ENCODE data around the gene TM9SF3. TPM values are rescaled to one million over a fixed set of nuclear protein-coding genes. Genes with fewer than 3 reads are reported as not detected.

The TM9SF3 gene
- total and polyA plus RNA-seq, 2 experiments from 2014 or later: 37.3 to 72.5 TPM

DNA sequence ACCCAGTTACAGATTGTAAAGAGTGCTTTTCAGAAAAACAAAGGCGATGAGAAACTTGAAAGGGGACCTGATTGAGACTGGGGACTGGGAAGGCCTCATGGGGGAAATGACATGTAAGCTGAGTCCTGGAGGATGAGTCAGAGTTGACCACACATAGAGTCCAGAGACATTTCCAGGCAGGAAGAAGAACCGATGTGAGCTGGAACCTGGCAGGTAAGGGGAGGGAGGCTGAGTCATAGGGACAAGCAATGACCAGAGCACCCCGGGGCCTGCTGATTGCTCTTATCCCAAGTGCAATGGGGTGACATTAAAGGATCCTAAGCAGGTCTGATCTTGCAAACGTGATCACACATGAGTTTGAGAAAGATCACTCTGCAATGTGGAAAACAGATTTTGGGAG lies 84.8 kb downstream of the TM9SF3 start:
- H3K4me2 ChIP-seq: no peak overlapping the region
- no peaks in the 10 kb centered on the region for H3K27me3 ChIP-seq (ENCODE audit: insufficient read depth)
- H4K20me1 ChIP-seq (replicated peaks; ENCODE audit: insufficient read depth): no peaks in the 10 kb centered on the region
- no peaks in the 10 kb centered on the region; the same call in 1 of the 2 replicates for H3K4me1 ChIP-seq (ENCODE audit: insufficient read depth)
- no peaks in the 10 kb centered on the region for H3K9me3 Mint-ChIP-seq
- peaks cover 5% of the 10 kb centered on the region for H3K27me3 Mint-ChIP-seq (ENCODE audit: insufficient read depth, low read depth, poor library complexity)
- TF ChIP-seq JUNB (IDR thresholded peaks at IDR 0.05; ENCODE audit: unreplicated experiment) (no peak), EZH2 (IDR thresholded peaks at IDR 0.05; ENCODE audit: low read depth, unreplicated experiment) (no peak), POLR2AphosphoS5 (IDR thresholded peaks at IDR 0.05; ENCODE audit: low read depth) (no peak)
- no peaks in the 10 kb centered on the region; the same call in 2 of the 3 replicates for H3K36me3 Mint-ChIP-seq (ENCODE audit: low read depth)
- no peak for ATAC-seq
- H3K4me3 ChIP-seq: no peak overlapping the region
- no peak for DNase-seq (ENCODE audit: low spot score)
- H3K27ac ChIP-seq (ENCODE audit: low read depth): no peak overlapping the region
- H3F3A ChIP-seq (replicated peaks; ENCODE audit: low read depth): no peaks in the 10 kb centered on the region
- H3K79me2 ChIP-seq (replicated peaks; ENCODE audit: insufficient read depth): no peaks in the 10 kb centered on the region
- H3K9me2 ChIP-seq (ENCODE audit: insufficient read depth): no peaks in the 10 kb centered on the region; the same call in 1 of the 2 replicates
- no peak overlapping the region for H2AFZ ChIP-seq
- peaks cover 4% of the 10 kb centered on the region; the same call in 2 of the 3 replicates for H3K4me1 Mint-ChIP-seq
- no peak overlapping the region for H3K4me3 Mint-ChIP-seq
- no peaks in the 10 kb centered on the region for H3K36me3 ChIP-seq (ENCODE audit: insufficient read depth)
- no peak overlapping the region for H3K27ac Mint-ChIP-seq

DNA sequence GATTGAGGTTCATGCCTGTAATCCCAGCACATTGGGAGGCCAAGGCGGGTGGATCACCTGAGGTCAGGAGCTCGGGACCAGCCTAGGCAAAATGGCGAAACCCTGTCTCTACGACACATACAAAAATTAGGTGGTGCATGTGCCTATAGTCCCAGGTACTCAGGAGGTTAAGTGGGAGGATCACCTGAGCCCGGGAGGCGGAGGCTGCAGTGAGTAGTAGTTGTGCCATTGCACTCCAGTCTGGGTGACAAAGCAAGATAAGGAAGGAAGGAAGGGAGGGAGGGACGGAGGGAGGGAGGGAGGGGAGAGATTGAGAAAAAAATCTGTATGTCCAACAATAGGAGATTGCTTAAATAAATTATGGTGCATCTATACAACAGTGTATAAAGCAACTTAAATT lies 86.3 kb downstream of the TM9SF3 start:
- H3K4me3 Mint-ChIP-seq: no peak overlapping the region
- TF ChIP-seq EZH2 (IDR thresholded peaks at IDR 0.05; ENCODE audit: low read depth, unreplicated experiment) (no peak), JUNB (IDR thresholded peaks at IDR 0.05; ENCODE audit: unreplicated experiment) (no peak), ETS1 (IDR thresholded peaks at IDR 0.05) (no peak), NANOG (IDR thresholded peaks at IDR 0.05; ENCODE audit: borderline replicate concordance) (no peak), STAT1 (IDR thresholded peaks at IDR 0.05; ENCODE audit: unreplicated experiment) (no peak), ZNF114 (CRISPR knock-in tag; IDR thresholded peaks at IDR 0.05) (no peak), EZH2phosphoT487 (IDR thresholded peaks at IDR 0.05; ENCODE audit: unreplicated experiment) (no peak)
- TF ChIP-seq, protein P1, sequence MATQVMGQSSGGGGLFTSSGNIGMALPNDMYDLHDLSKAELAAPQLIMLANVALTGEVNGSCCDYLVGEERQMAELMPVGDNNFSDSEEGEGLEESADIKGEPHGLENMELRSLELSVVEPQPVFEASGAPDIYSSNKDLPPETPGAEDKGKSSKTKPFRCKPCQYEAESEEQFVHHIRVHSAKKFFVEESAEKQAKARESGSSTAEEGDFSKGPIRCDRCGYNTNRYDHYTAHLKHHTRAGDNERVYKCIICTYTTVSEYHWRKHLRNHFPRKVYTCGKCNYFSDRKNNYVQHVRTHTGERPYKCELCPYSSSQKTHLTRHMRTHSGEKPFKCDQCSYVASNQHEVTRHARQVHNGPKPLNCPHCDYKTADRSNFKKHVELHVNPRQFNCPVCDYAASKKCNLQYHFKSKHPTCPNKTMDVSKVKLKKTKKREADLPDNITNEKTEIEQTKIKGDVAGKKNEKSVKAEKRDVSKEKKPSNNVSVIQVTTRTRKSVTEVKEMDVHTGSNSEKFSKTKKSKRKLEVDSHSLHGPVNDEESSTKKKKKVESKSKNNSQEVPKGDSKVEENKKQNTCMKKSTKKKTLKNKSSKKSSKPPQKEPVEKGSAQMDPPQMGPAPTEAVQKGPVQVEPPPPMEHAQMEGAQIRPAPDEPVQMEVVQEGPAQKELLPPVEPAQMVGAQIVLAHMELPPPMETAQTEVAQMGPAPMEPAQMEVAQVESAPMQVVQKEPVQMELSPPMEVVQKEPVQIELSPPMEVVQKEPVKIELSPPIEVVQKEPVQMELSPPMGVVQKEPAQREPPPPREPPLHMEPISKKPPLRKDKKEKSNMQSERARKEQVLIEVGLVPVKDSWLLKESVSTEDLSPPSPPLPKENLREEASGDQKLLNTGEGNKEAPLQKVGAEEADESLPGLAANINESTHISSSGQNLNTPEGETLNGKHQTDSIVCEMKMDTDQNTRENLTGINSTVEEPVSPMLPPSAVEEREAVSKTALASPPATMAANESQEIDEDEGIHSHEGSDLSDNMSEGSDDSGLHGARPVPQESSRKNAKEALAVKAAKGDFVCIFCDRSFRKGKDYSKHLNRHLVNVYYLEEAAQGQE (IDR thresholded peaks at IDR 0.05; ENCODE audit: unreplicated experiment): no peak
- TF ChIP-seq, protein P2, sequence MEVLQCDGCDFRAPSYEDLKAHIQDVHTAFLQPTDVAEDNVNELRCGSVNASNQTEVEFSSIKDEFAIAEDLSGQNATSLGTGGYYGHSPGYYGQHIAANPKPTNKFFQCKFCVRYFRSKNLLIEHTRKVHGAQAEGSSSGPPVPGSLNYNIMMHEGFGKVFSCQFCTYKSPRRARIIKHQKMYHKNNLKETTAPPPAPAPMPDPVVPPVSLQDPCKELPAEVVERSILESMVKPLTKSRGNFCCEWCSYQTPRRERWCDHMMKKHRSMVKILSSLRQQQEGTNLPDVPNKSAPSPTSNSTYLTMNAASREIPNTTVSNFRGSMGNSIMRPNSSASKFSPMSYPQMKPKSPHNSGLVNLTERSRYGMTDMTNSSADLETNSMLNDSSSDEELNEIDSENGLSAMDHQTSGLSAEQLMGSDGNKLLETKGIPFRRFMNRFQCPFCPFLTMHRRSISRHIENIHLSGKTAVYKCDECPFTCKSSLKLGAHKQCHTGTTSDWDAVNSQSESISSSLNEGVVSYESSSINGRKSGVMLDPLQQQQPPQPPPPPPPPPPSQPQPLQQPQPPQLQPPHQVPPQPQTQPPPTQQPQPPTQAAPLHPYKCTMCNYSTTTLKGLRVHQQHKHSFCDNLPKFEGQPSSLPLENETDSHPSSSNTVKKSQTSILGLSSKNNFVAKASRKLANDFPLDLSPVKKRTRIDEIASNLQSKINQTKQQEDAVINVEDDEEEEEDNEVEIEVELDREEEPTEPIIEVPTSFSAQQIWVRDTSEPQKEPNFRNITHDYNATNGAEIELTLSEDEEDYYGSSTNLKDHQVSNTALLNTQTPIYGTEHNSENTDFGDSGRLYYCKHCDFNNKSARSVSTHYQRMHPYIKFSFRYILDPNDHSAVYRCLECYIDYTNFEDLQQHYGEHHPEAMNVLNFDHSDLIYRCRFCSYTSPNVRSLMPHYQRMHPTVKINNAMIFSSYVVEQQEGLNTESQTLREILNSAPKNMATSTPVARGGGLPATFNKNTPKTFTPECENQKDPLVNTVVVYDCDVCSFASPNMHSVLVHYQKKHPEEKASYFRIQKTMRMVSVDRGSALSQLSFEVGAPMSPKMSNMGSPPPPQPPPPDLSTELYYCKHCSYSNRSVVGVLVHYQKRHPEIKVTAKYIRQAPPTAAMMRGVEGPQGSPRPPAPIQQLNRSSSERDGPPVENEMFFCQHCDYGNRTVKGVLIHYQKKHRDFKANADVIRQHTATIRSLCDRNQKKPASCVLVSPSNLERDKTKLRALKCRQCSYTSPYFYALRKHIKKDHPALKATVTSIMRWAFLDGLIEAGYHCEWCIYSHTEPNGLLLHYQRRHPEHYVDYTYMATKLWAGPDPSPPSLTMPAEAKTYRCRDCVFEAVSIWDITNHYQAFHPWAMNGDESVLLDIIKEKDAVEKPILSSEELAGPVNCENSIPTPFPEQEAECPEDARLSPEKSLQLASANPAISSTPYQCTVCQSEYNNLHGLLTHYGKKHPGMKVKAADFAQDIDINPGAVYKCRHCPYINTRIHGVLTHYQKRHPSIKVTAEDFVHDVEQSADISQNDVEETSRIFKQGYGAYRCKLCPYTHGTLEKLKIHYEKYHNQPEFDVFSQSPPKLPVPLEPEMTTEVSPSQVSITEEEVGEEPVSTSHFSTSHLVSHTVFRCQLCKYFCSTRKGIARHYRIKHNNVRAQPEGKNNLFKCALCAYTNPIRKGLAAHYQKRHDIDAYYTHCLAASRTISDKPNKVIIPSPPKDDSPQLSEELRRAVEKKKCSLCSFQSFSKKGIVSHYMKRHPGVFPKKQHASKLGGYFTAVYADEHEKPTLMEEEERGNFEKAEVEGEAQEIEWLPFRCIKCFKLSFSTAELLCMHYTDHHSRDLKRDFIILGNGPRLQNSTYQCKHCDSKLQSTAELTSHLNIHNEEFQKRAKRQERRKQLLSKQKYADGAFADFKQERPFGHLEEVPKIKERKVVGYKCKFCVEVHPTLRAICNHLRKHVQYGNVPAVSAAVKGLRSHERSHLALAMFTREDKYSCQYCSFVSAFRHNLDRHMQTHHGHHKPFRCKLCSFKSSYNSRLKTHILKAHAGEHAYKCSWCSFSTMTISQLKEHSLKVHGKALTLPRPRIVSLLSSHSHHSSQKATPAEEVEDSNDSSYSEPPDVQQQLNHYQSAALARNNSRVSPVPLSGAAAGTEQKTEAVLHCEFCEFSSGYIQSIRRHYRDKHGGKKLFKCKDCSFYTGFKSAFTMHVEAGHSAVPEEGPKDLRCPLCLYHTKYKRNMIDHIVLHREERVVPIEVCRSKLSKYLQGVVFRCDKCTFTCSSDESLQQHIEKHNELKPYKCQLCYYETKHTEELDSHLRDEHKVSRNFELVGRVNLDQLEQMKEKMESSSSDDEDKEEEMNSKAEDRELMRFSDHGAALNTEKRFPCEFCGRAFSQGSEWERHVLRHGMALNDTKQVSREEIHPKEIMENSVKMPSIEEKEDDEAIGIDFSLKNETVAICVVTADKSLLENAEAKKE (CRISPR knock-in tag; IDR thresholded peaks at IDR 0.05): no peak

More for the DNA sequence above, 86.3 kb downstream of the TM9SF3 start:
- Histone ChIP-seq H3K27ac (ENCODE audit: low read depth) (no peak overlapping the region), H2AFZ (no peak overlapping the region), H3K4me2 (no peak overlapping the region), H4K20me1 (replicated peaks; ENCODE audit: insufficient read depth) (no peaks in the 10 kb centered on the region), H3K4me3 (no peak overlapping the region), H3K9me2 (ENCODE audit: insufficient read depth) (no peaks in the 10 kb centered on the region; the same call in 1 of the 2 replicates), H3K79me2 (replicated peaks; ENCODE audit: insufficient read depth) (no peaks in the 10 kb centered on the region), H3K4me1 (ENCODE audit: insufficient read depth) (no peaks in the 10 kb centered on the region; the same call in 1 of the 2 replicates), H3F3A (replicated peaks; ENCODE audit: low read depth) (no peaks in the 10 kb centered on the region), H3K27me3 (ENCODE audit: insufficient read depth) (no peaks in the 10 kb centered on the region), H3K36me3 (ENCODE audit: insufficient read depth) (no peaks in the 10 kb centered on the region)
- H3K27me3 Mint-ChIP-seq (ENCODE audit: insufficient read depth, low read depth, poor library complexity): peaks cover 5% of the 10 kb centered on the region
- no peak overlapping the region for H3K27ac Mint-ChIP-seq
- ATAC-seq (peak; percentile 30; the same call in 2 of the 3 replicates), DNase-seq (ENCODE audit: low spot score) (peak; percentile 13)
- H3K36me3 Mint-ChIP-seq (ENCODE audit: low read depth): no peaks in the 10 kb centered on the region
- H3K4me1 Mint-ChIP-seq: peaks cover 5% of the 10 kb centered on the region; the same call in 2 of the 3 replicates
- no peaks in the 10 kb centered on the region for H3K9me3 Mint-ChIP-seq

All from GM23338 (cell line).